Measurements from ENCODE around the gene GIPC3.

The GIPC3 gene

GRCh38 chr19:3606690-3607289 lies 21.5 kb downstream of the GIPC3 start, which contains the start of gene TBXA2R:
TBXA2R (minus strand) TSS chr19:3606875; CDS start chr19:3600634, 6,241 bp downstream.
- DNase-seq (ENCODE audit: low spot score) = peak; percentile 92
- H3K27ac ChIP-seq = peak within 1 kb of the TSS; percentile 92 to 96
- TF ChIP-seq CTCF (IDR thresholded peaks at IDR 0.05) = no peak
- H3K4me3 ChIP-seq = peak within 1 kb of the TSS; percentile 84

GRCh38 chr19:3607303-3608078 lies 22.2 kb downstream of the GIPC3 start:
- Histone ChIP-seq H3K4me3 (peak overlapping the region; percentile 84), H3K27ac (peak overlapping the region; percentile 92 to 96)
- no peak for DNase-seq (ENCODE audit: low spot score)
- TF ChIP-seq CTCF (IDR thresholded peaks at IDR 0.05) = no peak

- H3K4me3 ChIP-seq = peak overlapping the region; percentile 84
Observed at GRCh38 chr19:3608079-3608641, 22.9 kb downstream of the GIPC3 start.

DNA sequence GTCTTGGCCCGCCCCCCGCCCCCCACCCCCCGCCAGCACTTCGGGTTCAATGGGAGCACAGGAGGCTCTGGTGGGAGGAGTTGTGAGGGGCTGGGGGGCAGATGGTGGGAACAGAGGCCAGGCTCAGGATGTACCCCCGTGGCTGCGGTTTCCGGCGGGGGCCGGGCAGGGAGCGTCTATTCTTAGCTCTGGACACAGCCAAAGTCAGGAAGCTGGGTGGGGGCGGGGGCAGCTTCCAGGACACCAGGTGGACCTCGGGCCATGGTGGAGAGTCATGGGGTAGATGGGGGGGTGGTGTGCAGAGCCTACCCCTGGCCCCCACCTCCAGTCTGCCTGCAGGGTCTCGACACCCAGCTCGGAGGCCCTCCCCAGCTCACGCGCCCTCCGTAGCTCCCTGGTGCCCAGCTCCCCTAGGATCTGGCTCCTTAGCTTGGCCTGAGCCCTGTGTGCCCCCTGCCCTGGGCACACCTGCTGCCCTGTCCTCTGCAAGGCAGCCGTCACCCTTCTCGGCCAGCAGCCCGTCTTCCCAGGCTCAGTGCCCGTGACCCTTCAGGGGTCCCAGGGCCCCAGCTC lies 23.6 kb downstream of the GIPC3 start:
- peak overlapping the region; percentile 84 for H3K4me3 ChIP-seq
- no peak for TF ChIP-seq CTCF (IDR thresholded peaks at IDR 0.05)
- H3K27ac ChIP-seq = peak overlapping the region; percentile 92 to 96
- no peak for DNase-seq (ENCODE audit: low spot score)

More at GRCh38 chr19:3608079-3608641, 22.9 kb downstream of the GIPC3 start:
- TF ChIP-seq CTCF (IDR thresholded peaks at IDR 0.05) = no peak
- no peak for DNase-seq (ENCODE audit: low spot score)
- peak overlapping the region; percentile 92 to 96 for H3K27ac ChIP-seq

DNA sequence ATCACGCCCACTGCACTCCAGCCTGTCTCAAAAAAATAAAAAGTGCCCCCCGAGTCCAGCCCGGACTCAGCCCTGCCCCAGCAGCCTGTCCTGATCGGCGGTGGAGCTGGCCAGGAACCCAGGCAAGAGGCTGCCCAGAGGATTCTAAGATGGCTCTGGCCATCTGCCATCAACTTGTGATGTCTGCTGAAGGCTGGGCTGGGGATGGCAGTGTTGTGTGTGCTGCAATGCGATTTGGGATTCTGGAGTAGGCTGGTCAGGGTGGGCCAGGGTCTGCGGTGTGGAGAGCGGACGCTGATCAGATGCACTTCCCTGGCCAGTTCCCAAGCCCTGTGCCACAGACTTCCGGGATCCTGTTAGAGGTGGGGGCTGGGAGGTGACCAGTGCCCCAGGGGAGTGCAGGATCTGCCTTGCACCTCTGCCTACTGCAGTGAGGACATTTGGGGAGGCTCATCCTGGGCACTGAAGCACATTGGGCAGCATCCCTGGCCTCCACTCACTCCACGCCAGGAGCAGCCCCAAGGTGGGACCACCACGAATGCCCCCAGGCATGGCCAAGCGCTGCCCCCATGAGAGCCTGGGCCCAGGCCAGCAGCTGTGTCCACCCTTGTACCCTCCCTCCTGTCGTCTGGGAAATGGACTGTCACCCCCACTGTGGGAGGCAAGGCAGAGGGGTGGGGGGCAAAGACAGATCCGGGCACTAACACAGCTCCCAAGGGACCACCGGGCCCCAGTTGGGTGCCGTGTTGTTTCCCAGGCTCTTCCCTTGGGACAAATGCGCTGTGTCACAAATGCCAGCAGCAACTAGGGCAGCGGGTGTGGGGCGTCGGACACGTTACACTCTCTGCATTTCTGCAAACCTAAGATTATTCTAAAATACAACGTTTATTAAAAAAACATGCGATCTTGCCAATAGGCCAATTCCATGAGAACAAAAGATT lies 24.8 kb downstream of the GIPC3 start:
- H3K4me3 ChIP-seq = peak overlapping the region; percentile 20
- no peak for DNase-seq (ENCODE audit: low spot score)
- no peak for TF ChIP-seq CTCF (IDR thresholded peaks at IDR 0.05)
- H3K27ac ChIP-seq = peak overlapping the region; percentile 92 to 96
